ENCODE data around the gene BTG2.

BTG2 gene

GRCh38 chr1:203276916-203277545 is 28.3 kb upstream of the BTG2 start:
- DNase-seq (ENCODE audit: low spot score): no peak

DNA sequence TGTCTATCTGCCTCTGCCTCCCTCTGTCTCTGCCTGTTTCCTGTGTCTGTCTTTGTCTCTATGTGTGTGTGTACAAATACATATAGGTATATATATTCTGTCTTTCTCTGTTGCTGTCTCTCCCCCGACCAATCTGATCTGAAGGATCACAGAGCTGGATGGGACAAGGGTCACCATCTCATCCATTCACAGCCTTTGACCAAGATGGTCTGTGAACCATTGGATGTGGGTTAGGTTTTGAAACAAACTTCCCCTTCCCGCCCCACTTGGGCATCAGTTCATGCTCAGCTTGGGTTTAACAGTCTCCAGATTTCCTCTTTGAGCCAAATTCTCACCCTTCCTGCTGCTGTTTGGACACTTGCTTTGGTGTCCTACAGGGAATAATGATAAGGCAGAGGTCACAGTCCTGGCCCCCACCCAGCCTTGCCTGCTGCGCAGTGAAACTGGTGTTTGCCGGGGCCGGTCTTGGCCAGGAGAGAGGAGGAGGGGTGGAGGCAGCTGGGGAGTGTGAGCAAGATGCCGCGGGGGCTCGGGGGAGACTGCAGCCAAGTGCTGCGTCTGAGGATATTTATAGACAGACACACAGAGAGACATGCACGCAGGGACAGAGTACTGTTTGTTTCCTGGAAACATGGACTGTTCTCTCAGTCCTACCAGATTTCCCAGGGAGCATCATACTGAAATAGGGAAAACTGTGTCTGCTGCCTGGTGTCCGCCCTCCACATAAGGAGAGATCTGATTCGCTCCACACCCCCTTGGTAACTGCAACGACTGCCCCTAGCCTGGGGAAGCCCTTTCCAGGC is 27.0 kb upstream of the BTG2 start:
- DNase-seq (ENCODE audit: low spot score): peak; percentile 11

DNA sequence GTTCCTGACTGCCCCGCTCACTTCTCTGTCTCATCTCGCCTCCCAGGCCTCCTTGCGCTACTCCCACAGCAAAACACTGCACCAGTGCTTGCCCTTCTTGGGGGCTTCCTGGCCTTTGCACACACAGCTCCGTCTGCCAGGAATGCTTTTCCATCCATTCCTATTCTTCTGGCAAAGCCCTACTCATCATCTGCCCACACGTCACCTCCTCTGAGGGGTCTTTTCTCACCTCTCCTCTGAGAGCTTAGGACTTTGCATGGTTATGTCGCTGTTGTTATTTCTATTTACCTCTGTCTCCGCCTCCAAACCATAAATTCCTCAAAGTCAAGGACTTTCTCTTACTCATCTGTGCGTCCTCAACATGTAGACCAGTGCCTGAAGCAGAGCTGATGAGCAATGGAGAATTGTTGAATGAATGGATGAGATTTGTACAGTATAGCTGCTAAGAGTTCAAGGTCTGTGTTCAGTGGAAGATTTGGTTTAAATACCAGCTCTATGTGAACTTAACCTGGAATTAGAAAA is 26.4 kb upstream of the BTG2 start:
- DNase-seq (ENCODE audit: low spot score): no peak

GRCh38 chr1:203280061-203280460 is 25.3 kb upstream of the BTG2 start:
- no peak for DNase-seq (ENCODE audit: low spot score)

GRCh38 chr1:203281033-203281432 is 24.3 kb upstream of the BTG2 start:
- DNase-seq (ENCODE audit: low spot score): peak; percentile 18

DNA sequence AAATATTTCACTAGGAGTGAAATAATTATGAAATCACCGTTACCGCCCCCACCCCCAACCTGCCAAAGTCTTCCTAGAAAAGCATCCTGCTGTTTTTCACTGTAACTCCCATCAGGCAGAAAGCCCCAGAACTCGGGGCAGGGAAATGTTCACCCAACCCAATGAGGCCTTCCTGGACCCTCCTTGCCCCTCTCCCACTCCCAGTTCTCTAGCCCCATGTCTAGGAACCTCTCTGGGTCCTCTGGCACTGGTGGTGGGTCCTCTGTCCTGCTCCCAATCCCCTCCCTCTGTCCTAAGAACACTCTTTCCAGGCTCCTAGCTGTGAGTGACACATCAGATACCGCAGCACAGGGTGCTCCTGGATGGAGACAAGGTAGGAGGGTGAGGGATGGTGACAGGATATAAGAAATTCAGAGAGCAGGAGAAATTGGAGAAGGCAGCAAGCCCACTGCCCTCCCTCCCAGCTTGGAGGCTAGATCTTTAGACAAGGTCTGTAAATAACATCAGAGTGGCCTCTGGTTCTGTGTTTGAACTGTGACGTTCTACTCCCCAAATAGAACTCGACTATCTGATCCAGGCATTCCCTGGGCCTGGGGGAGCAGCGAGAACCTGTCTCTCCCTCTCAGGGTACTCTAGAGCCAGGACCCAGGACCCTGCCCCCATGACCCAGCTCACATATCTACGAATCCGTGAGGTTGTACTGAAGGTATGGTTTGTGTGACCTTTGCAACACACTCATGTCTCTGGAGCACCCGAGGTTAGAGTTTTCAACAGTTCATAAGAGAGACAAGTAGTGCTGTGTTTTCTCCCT is 23.3 kb upstream of the BTG2 start:
- no peak for DNase-seq (ENCODE audit: low spot score)

DNA sequence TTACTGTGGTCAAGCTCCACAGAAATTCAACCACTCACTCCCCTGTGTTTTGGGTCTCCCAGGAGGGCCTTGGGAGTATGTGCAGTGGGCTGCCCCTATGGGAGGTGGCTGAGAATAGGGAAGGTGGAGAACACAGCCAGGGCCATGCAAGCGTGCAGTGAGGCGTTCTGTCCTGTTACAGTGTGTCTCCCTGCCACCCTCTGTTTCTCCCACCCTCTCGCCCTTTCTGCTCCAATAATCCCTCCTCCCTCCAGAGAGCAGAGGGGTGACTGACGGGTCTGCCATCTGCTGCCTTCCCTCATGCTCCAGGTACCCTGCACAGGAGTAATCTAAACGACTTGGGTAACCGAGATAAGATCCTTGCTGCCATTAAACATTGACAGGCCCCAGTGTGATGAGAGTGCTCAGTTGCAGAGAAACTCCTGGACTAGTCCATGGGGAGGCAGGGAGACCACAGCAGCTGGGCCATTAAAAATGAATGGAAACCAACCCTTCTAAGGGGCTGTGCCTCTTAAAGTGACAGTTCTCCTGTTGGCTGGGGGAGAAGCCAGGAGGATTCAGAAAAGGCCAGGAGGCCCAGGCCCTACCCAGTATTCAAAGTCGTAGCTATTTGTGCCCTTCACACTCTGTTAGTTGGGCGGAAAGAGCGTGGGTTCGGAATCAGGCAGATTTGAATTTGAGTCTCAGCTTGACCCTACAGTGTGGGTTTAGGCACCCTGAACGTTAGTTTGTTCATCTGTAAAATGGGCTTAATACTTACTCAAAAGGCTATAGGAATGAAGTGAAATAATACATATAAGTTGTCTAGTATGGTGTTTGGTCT is 22.4 kb upstream of the BTG2 start:
- peak; percentile 53 for DNase-seq (ENCODE audit: low spot score)

GRCh38 chr1:203283597-203283996 is 21.7 kb upstream of the BTG2 start:
- no peak for DNase-seq (ENCODE audit: low spot score)

DNA sequence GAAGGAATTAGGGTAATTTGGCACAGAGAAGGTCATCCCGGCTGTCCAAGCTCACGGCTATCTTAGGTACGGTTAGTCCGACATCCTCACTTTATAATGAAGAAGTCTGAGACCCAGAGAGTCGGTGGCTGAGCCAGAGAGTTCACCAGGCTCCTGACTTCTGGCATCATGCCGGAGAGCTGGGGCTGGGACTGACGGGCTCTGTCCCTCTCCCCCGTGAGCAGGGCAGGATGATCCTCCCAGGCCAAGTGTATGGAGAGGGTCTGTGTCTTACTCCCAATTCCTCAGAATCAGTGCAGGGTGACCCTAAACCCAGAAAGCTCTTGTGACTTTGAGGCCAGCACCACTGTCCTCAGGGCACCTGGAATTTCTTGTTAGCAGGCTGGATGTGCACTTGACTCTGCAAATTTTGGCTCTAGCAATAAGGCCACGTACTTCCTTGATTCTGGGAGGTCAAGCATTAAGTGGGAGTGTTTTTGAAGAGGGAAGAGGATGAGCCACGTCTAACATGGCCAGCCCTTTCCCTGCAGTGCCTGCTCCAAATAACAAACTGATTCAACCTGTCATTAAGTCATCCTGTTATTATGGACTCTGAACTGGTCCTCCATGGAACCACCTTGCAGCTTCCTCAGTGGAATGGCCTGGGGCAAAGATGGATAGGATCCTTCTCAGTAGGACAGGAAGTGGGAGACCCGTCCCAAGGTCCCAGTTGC is 20.8 kb upstream of the BTG2 start:
- DNase-seq (ENCODE audit: low spot score): peak; percentile 46

DNA sequence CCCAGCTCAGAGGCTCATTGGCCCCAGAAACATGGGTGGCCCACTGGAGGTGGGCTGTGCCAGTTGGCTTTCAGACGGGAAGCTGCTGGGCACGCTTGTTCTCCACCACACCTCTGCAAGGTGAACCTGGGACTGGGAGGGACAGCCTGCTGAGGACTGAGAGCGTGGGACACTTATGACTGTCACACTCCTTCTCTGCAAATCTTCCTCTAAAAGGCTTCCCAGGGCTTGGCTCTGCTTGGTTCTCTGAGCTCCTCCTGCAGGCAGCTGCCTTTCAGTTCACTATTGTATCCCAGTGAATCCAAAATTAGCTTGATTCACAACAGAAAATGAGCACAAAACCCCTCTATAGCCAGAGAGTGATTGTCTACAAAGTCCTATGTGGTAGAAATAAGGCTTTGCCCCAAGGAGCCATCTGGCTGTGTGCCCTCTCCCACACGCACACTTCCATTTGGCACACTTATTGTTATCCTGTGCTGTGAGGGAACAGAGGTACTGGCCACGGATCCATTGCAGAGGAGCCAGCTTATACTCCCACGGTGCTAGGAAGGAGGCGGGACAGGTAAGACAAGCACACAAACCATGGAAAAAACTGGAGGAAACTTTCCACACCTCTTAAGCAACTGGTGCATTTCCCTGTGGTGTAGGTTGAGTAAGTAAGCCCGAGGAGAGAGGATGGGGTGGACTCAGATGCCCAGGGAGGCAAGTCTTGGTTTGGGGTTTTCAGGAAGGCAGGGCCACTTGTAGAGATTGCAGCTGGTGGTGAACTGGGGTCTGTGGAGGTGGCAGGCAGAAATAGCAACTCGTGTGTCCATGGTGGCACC is 18.9 kb upstream of the BTG2 start:
- DNase-seq (ENCODE audit: low spot score): no peak

DNA sequence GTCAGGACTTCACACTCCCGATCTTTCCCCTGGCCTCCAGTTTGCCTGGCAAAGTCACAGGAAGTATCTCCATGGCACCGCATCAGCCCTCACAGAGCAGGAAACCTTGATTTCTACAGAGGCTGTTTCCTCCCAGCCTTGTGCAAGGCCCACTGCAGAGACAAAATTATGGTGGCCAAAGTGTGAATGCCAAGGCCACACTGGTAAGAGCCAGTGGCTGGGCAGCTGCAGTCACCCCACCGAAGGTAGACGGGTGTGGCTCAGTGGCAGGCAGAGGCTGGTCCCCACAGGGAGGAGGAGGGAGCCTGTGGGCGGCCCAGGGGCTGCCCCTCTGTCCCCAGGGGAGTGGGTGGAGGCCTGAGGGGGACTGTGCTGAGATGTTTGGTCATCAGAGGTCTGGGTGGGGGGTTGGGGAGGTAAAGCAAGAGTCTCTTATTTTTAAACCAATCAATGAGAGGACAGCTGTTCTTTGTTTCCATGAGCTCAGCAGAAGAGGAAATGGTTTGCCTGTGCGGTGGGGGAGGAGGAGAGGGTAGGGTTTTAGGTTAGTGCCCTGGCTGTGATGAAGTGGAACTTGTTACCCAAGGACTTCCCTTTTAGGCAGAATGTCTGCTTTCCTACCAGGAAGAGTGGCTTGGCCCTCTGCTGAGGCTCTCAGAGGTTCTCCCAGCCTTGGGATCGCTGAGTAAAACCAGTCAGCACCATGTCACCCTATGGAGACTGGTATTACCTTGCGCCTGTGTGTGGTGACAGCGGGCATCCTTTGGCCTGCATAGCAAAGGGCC is 18.0 kb upstream of the BTG2 start:
- DNase-seq (ENCODE audit: low spot score): peak; percentile 15

DNA sequence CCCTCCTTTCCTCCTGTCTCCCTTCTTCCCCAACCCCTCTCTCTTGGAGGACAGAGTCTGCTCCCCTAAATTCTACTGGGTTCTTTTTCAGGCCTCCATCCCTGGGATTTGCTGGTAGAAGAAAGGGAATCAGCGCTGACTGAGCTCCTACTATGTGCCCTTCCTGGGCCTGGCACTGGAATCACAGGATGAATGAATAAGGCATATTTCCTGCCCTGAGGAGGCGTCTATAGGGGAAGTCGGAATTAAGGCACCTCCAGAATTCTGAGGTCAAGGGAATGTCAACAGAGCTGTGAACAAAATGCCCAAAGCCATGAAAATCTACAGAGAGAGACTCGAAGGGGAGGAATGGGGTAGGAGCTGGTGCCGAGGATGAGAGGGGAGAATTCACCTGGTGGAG is 17.4 kb upstream of the BTG2 start:
- no peak for DNase-seq (ENCODE audit: low spot score)

DNA sequence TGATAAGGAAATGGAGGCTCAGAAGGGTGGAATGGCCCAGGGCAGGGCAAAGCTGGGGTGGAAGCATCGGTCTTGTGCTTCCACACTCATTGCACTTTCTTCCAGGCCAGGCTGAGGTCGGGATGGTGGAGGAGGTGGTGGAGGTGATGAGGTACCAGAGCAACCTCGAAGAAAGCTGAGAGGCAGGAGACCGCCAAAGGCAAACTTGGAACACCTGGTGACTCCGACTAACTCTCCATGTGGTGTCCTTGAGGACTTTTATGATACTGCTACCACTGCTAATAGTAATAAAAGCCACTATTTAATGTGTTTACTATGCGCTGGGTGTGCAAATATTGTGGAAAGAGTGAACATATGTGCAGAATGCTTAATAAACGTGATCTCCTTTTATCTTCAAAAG is 16.9 kb upstream of the BTG2 start:
- no peak for DNase-seq (ENCODE audit: low spot score)

DNA sequence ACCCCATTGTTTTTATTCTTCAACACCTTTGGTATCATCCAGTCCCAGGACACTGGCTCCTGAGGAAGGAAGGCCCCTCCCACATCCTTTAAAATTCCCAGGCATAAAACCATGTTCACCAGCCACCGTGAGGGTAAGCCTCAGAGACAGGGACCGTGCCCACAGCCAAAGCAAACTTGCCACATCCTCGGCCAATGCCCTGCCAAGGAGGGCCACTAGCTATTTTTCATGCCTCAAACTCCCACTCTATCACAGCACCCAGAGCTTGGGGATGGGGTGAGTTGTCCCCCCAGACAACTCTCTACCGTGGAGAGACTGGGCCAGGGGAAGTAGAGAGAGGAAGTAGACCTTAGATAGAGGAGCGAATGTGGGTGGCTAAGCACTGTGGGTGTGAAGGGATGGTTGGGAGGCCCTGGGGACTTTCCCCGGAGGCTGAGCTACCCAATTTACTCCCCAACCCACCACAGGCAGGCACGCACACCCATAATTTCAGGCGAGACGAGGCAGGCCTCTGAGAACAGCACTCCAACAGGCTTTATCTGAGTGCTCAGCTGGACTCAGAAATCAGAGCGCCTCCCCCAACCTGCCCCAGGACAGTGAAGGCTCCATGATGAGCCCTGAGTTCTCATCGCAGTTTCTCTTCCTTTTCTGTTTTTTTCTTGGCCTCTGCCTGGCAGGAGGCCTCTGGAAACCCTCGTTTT is 15.9 kb upstream of the BTG2 start:
- DNase-seq (ENCODE audit: low spot score): no peak

DNA sequence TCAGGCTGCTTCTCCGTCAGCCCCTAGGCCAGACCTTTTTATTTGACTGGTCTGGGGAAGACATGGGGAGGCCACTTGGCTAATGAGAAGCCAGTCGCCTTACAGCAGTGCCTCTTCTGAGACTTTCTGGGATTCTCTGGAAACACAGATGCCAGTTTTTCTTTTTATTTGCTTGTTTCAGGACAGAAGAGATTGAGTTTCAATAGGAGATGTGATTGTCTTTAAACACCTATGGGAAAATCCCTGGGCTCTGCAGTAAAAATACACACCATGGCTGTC is 15.4 kb upstream of the BTG2 start:
- DNase-seq (ENCODE audit: low spot score): no peak

DNA sequence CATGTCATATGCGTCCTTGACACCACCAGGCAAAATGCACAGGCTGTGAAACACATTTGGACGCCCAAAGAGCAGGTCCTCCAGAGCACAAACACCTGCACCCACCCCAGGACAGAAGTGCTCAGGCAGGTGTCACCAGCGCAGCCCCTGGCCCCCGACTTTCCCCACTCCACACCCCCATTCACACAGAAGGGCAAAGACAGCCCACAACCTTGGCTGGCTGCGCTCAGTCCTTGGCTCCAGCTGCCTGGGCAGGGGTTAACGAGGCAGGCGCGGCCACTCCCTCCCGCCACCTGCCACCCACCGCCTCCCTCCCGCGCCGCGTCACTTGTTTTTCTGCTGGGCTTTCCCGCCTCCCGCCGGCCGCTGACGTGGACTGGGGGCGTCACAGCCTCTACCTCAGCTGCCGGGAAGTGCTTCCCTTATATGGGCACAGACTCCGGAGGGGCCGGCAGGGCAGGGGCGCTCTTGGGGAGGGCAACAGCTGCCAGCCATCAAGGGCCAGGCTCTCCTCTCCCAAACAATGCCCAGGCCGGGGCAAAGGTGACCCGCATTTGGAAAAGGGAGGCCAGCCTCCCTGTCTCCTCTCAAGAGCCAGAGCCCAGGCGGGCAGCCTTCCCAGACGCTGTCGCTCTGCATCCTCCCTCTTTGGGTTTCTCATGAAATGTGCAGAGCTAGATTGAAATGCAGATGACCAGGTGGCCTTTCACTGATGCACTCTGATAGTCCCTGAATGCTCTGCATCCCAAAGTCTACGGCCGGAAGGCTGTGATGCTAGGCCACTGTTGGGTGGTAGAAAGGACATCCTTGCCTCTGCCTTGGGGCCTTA is 14.8 kb upstream of the BTG2 start:
- DNase-seq (ENCODE audit: low spot score): peak; percentile 70

DNA sequence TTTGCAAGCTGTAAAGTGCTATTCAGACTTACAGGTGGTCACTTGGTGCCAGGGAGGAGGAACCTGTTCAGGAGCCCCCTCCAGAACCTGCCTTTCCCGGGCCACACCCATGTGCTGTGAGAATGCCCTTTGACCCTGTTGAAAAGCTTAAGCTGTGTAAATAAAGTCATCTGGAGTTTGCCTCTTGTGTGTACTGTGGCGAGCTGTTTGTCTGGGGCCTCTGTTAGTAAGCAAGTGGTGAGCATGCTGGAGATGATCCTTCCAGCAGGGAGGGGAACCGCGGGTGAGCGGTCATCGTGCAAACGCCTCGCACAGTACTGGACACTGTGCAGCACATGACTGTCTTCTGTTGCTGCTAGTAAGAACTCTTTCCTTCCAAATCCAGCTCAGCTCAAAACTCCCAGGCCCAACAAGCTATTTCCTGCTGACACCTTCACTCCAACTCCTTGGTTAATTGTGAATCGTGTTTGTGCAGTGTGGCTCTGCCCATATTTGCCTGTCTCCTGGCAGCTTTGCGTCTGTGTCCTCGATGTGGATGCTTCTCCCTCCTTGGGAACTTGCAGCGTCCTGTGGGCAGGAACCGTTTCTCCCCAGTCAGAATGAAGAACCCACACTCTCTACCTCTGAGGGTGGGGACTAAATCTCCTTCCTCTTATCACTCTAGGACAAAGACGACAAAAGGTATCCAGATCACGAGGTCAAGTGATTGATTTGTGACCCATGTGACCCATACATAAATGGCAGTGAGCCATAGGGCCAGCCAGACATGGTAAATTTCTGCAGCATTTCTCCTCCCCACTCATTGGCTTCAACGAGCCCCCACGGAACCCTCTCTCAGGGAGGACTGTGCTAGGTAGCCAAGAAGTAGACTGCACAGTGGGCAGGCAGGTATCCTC is 13.9 kb upstream of the BTG2 start:
- peak; percentile 57 for DNase-seq (ENCODE audit: low spot score)
